AG10803 (cell line): ENCODE results near the gene USP53.
A peak's percentile ranks its signal among the peaks of the same experiment; 100 is the strongest.

Experiments used
- DNase-seq: peaks from one replicate; pipeline ENCODE4 v3.0.0; 2010; ENCODE audit warnings: low read depth
- H3K4me3 ChIP-seq: 2 replicates; pipeline ENCODE4 v1.5.1; 2011; ENCODE audit warnings: mild to moderate bottlenecking, low read length, control low read depth
- CTCF ChIP-seq: conservative IDR thresholded peaks from 2 replicates; pipeline ENCODE4 v1.5.1; 2011; ENCODE audit warnings: mild to moderate bottlenecking, low read length, control low read depth, inconsistent platforms

Gene USP53

DNA sequence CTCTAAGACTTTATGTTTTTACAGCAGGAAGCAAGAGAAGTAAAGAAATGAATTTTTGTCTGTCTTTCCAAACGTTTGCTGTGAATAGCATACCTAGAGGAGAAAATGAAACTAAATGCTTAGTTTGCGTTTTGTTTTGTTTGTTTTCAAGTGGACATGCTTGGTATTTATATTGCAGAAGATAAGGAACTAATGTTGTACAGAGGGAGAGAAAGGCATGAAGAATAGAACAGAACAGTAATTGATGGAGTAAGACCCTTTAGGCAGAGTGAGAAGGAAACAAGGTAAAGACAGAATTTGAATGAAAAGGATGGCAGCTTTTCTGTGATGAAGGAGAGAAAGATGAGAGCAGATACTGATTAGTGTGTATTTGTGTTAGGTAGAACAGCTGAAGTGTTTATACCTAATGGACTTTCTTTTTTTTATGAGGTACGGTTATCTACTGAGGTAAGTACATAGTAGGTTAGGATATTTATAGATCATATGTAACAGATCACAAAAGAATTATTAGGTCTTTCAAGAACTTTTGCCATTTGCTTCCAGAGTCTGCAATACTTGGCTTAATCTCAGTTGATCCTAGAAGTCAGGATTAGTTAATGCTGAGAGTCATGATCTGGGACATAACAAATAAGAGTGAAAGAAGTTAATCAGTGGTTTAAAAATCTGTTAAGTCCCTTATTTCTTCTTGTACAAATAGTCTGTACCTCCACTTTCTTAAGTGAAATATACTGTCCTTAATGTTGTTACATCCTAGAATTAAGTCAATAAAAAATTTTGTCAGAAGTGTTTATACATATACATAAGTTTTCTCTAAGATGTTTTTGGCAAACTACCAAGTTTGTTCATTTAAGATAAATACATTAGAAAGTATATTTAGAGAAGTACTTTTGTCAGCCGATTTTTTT, 72.6 kb downstream of the USP53 start:
- TF ChIP-seq CTCF: peak; percentile 20; the same call in 1 of the 2 replicates
- peak; percentile 13 for DNase-seq
- H3K4me3 ChIP-seq: peak overlapping the region; percentile 42

GRCh38 chr4:119286377-119287002, 74.0 kb downstream of the USP53 start:
- peak; percentile 67 for TF ChIP-seq CTCF
- DNase-seq: peak; percentile 85
- H3K4me3 ChIP-seq: no peak overlapping the region

DNA sequence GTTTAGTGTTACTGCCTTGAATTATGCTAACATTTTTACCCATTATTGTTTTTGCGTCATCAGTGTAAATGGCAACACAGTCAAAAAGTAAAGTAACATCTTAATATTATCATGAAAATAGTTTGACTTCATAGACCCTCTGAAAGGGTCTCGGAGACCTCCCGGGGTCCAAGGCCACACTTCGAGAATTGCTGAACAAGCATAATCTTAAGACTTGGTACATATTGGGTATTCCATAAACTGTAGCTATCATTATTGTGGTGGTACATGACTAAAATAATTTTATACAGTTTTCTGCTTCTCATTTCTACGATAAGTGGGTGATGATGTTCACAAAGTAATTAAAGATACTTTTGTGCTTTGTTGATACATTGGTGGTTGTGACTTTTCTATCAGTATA, 76.8 kb downstream of the USP53 start:
- no peak for DNase-seq
- TF ChIP-seq CTCF: no peak
- no peak overlapping the region for H3K4me3 ChIP-seq

DNA sequence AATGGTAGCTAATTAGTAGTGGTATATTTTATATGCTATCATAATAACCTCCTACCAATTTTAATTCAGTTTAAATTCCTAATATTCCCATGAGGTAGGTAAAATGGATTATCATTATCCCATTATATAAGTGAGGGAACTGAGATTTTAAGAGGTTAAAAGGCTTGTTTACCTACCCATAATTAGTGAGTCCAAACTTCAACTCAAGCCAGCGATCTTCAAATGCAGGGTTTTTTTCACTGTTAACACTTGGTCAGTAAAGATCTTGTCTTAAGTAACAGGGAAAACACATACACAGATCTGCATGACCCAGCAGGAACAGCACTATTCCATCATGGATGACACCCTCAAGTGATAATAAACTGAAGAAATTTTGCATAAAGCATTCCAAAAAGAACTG, 78.1 kb downstream of the USP53 start:
- H3K4me3 ChIP-seq: no peak overlapping the region
- no peak for DNase-seq
- TF ChIP-seq CTCF: no peak

DNA sequence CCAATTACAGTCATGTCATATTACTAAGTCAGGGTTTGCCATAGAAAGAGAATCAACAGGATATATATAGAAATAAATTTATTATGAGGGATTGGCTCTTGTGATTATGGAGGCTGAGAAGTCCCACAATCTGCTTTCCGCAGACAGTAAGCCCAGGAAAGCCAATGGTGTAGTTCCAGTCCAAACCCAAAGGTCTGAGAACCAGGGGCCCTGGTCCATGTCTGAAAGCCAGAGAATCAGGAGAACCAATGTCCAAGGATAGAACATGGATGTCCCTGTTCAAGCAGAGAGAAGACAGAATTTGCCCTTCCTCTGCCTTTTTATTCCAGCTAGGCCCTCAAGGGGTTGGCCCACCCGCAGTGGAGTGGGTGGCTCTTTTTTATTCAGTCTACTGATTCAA, 83.8 kb downstream of the USP53 start:
- no peak overlapping the region for H3K4me3 ChIP-seq
- TF ChIP-seq CTCF: no peak
- no peak for DNase-seq

DNA sequence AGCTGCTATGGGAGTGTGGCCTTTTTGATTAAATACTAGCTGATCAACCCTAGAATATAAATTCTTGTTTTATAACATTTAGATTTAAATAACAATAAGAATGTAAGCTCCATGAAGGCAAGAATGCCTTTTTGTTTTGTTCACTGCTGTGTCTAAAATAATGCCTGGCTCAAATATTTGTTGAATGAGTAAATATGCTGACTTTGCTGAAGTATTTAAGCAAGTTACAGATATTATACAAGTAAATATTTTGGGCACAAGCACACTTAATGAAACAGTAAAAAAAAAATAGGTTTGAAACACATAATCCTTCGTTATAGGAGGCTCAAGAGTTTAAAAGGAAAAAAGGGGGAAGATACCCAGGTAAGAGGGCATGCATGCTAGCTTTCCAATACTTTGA, 85.3 kb downstream of the USP53 start:
- H3K4me3 ChIP-seq: peak overlapping the region; percentile 97

More for the DNA sequence above, 85.3 kb downstream of the USP53 start:
- TF ChIP-seq CTCF: no peak
- no peak for DNase-seq
